Large intestine (tissue), 3 donors: ENCODE measurements around the gene L3MBTL2. TPM values are rescaled to one million over a fixed set of nuclear protein-coding genes. Genes with fewer than 3 reads are reported as not detected.
A peak's percentile ranks its signal among the peaks of the same experiment; 100 is the strongest.

ENCODE experiments used
- DNase-seq, 2 donors: peaks; one replicate each; pipeline versions ENCODE4 v3.0.0 to v3.0.0-alpha.2; 2013
- H3K27ac ChIP-seq: one replicate; pipeline ENCODE4 v1.5.1; 2013; ENCODE audit warnings: low read length
- H3K27me3 ChIP-seq: 2 replicates; pipeline ENCODE4 v1.6.1; 2013; ENCODE audit warnings: low read length; ENCODE audit not compliant: control insufficient read depth, insufficient read depth
- H3K36me3 ChIP-seq: 2 replicates; pipeline ENCODE4 v1.6.1; 2013; ENCODE audit warnings: low read length; ENCODE audit not compliant: control insufficient read depth, insufficient read depth
- H3K4me1 ChIP-seq: one replicate; pipeline ENCODE4 v1.6.1; 2013; ENCODE audit warnings: low read length; ENCODE audit not compliant: control insufficient read depth, insufficient read depth
- H3K4me3 ChIP-seq: one replicate; pipeline ENCODE4 v1.5.1; 2013; ENCODE audit warnings: low read length
- H3K9me3 ChIP-seq: one replicate; pipeline ENCODE4 v1.6.1; 2013; ENCODE audit warnings: mild to moderate bottlenecking, low read depth, low read length, moderate library complexity; ENCODE audit not compliant: control insufficient read depth
- WGBS: methylation state at CpG from one replicate; pipeline ENCODE4 v1.1.5; 2013; ENCODE audit warnings: low lambda C conversion rate; ENCODE audit not compliant: insufficient coverage; 5-methylcytosine and 5-hydroxymethylcytosine counted together
- polyA plus RNA-seq: library from polyadenylated mRNA; unstranded; fragments of 120-200 nt; gene quantifications from one replicate; pipeline ENCODE4 v1.2.1, GENCODE V29; 2013

Gene L3MBTL2
- polyA plus RNA-seq, 1 donor, result 17.9 TPM

GRCh38 chr22:41180926-41181325 lies 24.2 kb upstream of the L3MBTL2 start:
- DNase-seq, result no peak
- Histone ChIP-seq H3K27me3 (no peaks in the 10 kb centered on the region), H3K4me3 (no peak overlapping the region), H3K36me3 (peaks cover 35% of the 10 kb centered on the region), H3K4me1 (no peaks in the 10 kb centered on the region), H3K9me3 (no peaks in the 10 kb centered on the region), H3K27ac (no peak overlapping the region)
- WGBS, result no CpG with 5 or more reads among the region's 3 CpGs

- no CpG with 5 or more reads among the region's 15 CpGs for WGBS
- H3K9me3 ChIP-seq, result no peaks in the 10 kb centered on the region
- no peak overlapping the region for H3K27ac ChIP-seq
- H3K27me3 ChIP-seq, result no peaks in the 10 kb centered on the region
- H3K36me3 ChIP-seq, result peaks cover 28% of the 10 kb centered on the region
- H3K4me3 ChIP-seq, result no peak overlapping the region
- H3K4me1 ChIP-seq, result no peaks in the 10 kb centered on the region
- no peak for DNase-seq
Observed at GRCh38 chr22:41181349-41182241, 23.5 kb upstream of the L3MBTL2 start.

- H3K4me1 ChIP-seq, result no peaks in the 10 kb centered on the region
- no peak overlapping the region for H3K27ac ChIP-seq
- no CpG with 5 or more reads among the region's 3 CpGs for WGBS
- DNase-seq, result no peak
- H3K9me3 ChIP-seq, result no peaks in the 10 kb centered on the region
- H3K4me3 ChIP-seq, result no peak overlapping the region
- peaks cover 2% of the 10 kb centered on the region for H3K36me3 ChIP-seq
- H3K27me3 ChIP-seq, result no peaks in the 10 kb centered on the region
Observed at GRCh38 chr22:41184679-41185078, 20.4 kb upstream of the L3MBTL2 start.

GRCh38 chr22:41191467-41191866 lies 13.6 kb upstream of the L3MBTL2 start:
- no peaks in the 10 kb centered on the region for H3K4me1 ChIP-seq
- DNase-seq, result no peak
- no peak overlapping the region for H3K27ac ChIP-seq
- H3K9me3 ChIP-seq, result no peaks in the 10 kb centered on the region
- H3K27me3 ChIP-seq, result no peaks in the 10 kb centered on the region
- H3K4me3 ChIP-seq, result no peak overlapping the region
- H3K36me3 ChIP-seq, result no peaks in the 10 kb centered on the region
- 100% methylated on average over 1 of the region's 2 CpGs for WGBS

GRCh38 chr22:41193829-41194228 lies 11.3 kb upstream of the L3MBTL2 start:
- Histone ChIP-seq H3K27ac (no peak overlapping the region), H3K4me1 (peaks cover 13% of the 10 kb centered on the region), H3K27me3 (peaks cover 2% of the 10 kb centered on the region), H3K36me3 (no peaks in the 10 kb centered on the region), H3K9me3 (no peaks in the 10 kb centered on the region), H3K4me3 (no peak overlapping the region)
- DNase-seq, result no peak
- WGBS, result 89% methylated on average over 2 of the region's 6 CpGs

GRCh38 chr22:41197038-41197972 lies 7.8 kb upstream of the L3MBTL2 start:
- peak; percentile 62 to 81 for DNase-seq
- WGBS, result no CpG with 5 or more reads among the region's 91 CpGs
- Histone ChIP-seq H3K4me1 (peaks cover 13% of the 10 kb centered on the region), H3K9me3 (no peaks in the 10 kb centered on the region), H3K4me3 (peak overlapping the region; percentile 80), H3K27ac (no peak overlapping the region), H3K36me3 (no peaks in the 10 kb centered on the region), H3K27me3 (peaks cover 9% of the 10 kb centered on the region)

GRCh38 chr22:41198027-41198580 lies 7.0 kb upstream of the L3MBTL2 start:
- H3K36me3 ChIP-seq, result no peaks in the 10 kb centered on the region
- no peaks in the 10 kb centered on the region for H3K9me3 ChIP-seq
- H3K27me3 ChIP-seq, result peaks cover 9% of the 10 kb centered on the region
- no peak overlapping the region for H3K27ac ChIP-seq
- H3K4me1 ChIP-seq, result peaks cover 13% of the 10 kb centered on the region
- peak overlapping the region; percentile 80 for H3K4me3 ChIP-seq
- 27% methylated on average over 3 of the region's 9 CpGs for WGBS
- no peak for DNase-seq

GRCh38 chr22:41201141-41201540 lies 4.0 kb upstream of the L3MBTL2 start:
- H3K9me3 ChIP-seq, result no peaks in the 10 kb centered on the region
- peak; percentile 23 to 46 for DNase-seq
- H3K27me3 ChIP-seq, result peaks cover 9% of the 10 kb centered on the region
- H3K27ac ChIP-seq, result no peak overlapping the region
- peaks cover 13% of the 10 kb centered on the region for H3K4me1 ChIP-seq
- no peaks in the 10 kb centered on the region for H3K36me3 ChIP-seq
- no CpG with 5 or more reads among the region's 10 CpGs for whole genome bisulfite sequencing
- H3K4me3 ChIP-seq, result no peak overlapping the region

- Histone ChIP-seq H3K36me3 (no peaks in the 10 kb centered on the region), H3K4me3 (no peak overlapping the region), H3K27ac (no peak overlapping the region), H3K27me3 (peaks cover 9% of the 10 kb centered on the region), H3K4me1 (peaks cover 5% of the 10 kb centered on the region), H3K9me3 (no peaks in the 10 kb centered on the region)
- no peak for DNase-seq
- WGBS, result no CpG with 5 or more reads among the region's 2 CpGs
Observed at GRCh38 chr22:41203118-41203517, 2.0 kb upstream of the L3MBTL2 start.

- 90% methylated on average over 2 of the region's 6 CpGs for WGBS
- Histone ChIP-seq H3K4me3 (no peak overlapping the region), H3K36me3 (no peaks in the 10 kb centered on the region), H3K27me3 (peaks cover 4% of the 10 kb centered on the region), H3K4me1 (no peaks in the 10 kb centered on the region), H3K9me3 (no peaks in the 10 kb centered on the region), H3K27ac (no peak overlapping the region)
- DNase-seq, result no peak
Observed at GRCh38 chr22:41204066-41204465, 1.0 kb upstream of the L3MBTL2 start.
